Endothelial cell (in vitro differentiated cells): ENCODE results near the gene HEG1. TPM values are rescaled to one million over a fixed set of nuclear protein-coding genes. Genes with fewer than 3 reads are reported as not detected.

Experiments used
- DNase-seq: peaks from one replicate; pipeline ENCODE4 v3.0.0; 2021; ENCODE audit warnings: low spot score
- H3K27ac Mint-ChIP-seq: one replicate; pipeline ENCODE4 v1.8.0; 2021; ENCODE audit warnings: mixed read lengths, inconsistent platforms; ENCODE audit not compliant: unreplicated experiment
- H3K27me3 Mint-ChIP-seq: one replicate; pipeline ENCODE4 v1.8.0; 2021; ENCODE audit warnings: mild to moderate bottlenecking, moderate library complexity, mixed read lengths, inconsistent platforms; ENCODE audit not compliant: unreplicated experiment
- H3K36me3 Mint-ChIP-seq: one replicate; pipeline ENCODE4 v1.8.0; 2021; ENCODE audit warnings: mild to moderate bottlenecking, low read depth, mixed read lengths, inconsistent platforms; ENCODE audit not compliant: unreplicated experiment
- H3K4me1 Mint-ChIP-seq: one replicate; pipeline ENCODE4 v1.8.0; 2021; ENCODE audit warnings: mild to moderate bottlenecking, mixed read lengths, inconsistent platforms; ENCODE audit not compliant: unreplicated experiment
- H3K4me3 Mint-ChIP-seq: one replicate; pipeline ENCODE4 v1.8.0; 2021; ENCODE audit warnings: mild to moderate bottlenecking, mixed read lengths, inconsistent platforms; ENCODE audit not compliant: unreplicated experiment
- H3K9me3 Mint-ChIP-seq: one replicate; pipeline ENCODE4 v1.8.0; 2021; ENCODE audit warnings: mixed read lengths, inconsistent platforms; ENCODE audit not compliant: unreplicated experiment
- total RNA-seq: library from RNA; stranded (reverse); fragmentation: NEBNext Ultra II Directional; extraction: Animal tissue kit (Norgen Biotek cat#: 25700); gene quantifications from one replicate; pipeline ENCODE4 v1.2.1, GENCODE V29; 2021; ENCODE audit not compliant: unreplicated experiment
- TF ChIP-seq, protein P1 (sequence below): fragments of 200-600 bp; sonication (generic); IDR thresholded peaks from one replicate; pipeline ENCODE4 v1.5.0; 2021; ENCODE audit warnings: antibody characterized with exemption; ENCODE audit not compliant: unreplicated experiment

Gene HEG1
- total RNA-seq, 1 donor from 2014 or later, result 17.1 TPM

DNA sequence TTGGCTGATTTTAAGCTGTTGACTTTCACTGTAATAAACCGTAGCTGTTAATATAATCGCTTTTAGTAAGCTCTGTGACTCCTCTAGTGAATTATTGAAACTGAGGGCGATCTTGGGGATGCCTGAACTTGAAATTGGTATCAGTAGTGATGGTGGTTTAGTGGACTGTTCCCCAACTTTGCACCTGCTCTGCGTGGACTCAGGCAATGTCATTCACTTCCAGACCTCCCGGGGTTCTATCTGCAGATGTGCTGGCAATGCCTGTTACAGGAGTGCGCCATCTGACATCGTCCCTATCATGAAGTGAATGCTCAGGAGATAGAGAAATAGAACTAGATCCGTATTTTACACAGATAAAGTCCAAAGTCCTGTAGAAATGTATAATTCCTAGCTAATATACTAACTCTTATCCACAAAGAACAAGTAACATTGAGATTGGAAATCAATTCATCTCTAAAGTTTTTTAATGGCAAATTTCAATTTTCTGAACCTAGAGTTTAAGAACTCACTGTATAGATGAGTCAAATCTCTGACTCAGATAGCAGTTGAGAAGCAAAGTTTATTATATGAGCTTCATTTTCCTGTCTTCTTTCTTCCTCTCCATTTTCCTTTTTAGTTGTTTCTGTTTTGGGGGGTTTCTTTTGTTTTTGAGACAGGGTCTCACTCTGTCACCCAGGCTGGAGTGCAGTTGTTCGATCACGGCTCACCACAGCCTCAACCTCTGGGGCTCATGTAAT, 51.8 kb downstream of the HEG1 start:
- H3K36me3 Mint-ChIP-seq, result no peaks in the 10 kb centered on the region
- no peak overlapping the region for H3K27ac Mint-ChIP-seq
- H3K4me1 Mint-ChIP-seq, result peaks cover 7% of the 10 kb centered on the region
- H3K27me3 Mint-ChIP-seq, result no peaks in the 10 kb centered on the region
- H3K9me3 Mint-ChIP-seq, result no peaks in the 10 kb centered on the region
- no peak overlapping the region for H3K4me3 Mint-ChIP-seq
- TF ChIP-seq, protein P1, sequence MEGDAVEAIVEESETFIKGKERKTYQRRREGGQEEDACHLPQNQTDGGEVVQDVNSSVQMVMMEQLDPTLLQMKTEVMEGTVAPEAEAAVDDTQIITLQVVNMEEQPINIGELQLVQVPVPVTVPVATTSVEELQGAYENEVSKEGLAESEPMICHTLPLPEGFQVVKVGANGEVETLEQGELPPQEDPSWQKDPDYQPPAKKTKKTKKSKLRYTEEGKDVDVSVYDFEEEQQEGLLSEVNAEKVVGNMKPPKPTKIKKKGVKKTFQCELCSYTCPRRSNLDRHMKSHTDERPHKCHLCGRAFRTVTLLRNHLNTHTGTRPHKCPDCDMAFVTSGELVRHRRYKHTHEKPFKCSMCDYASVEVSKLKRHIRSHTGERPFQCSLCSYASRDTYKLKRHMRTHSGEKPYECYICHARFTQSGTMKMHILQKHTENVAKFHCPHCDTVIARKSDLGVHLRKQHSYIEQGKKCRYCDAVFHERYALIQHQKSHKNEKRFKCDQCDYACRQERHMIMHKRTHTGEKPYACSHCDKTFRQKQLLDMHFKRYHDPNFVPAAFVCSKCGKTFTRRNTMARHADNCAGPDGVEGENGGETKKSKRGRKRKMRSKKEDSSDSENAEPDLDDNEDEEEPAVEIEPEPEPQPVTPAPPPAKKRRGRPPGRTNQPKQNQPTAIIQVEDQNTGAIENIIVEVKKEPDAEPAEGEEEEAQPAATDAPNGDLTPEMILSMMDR, result no peak
- DNase-seq, result no peak

DNA sequence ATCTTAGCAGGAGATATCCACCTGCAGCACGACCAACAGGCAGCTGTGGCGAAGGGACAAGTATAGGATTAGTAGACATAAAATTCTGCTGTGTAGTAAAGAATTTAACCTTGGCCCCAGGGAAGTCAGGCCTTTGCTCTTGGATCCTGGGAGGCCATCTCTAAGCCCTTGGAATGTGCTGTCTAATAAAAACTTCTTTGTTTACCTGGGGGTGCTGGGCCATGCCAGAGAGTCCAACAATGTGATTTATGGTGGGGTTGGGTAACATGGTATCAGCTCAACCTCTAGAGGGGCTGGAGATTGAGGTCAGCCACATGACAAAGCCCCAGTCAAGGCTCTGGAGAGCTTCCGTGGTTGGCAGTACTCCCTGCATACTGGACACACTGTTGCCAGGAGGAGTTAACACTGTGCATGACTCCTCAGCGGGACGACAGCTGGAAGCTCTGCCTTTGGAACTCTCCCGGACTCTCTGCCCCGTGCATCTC, 52.4 kb downstream of the HEG1 start:
- Mint-ChIP-seq H3K4me1 (peaks cover 13% of the 10 kb centered on the region), H3K4me3 (no peak overlapping the region), H3K36me3 (no peaks in the 10 kb centered on the region), H3K27ac (no peak overlapping the region), H3K27me3 (no peaks in the 10 kb centered on the region), H3K9me3 (no peaks in the 10 kb centered on the region)
- no peak for DNase-seq
- TF ChIP-seq, protein P1, result no peak

DNA sequence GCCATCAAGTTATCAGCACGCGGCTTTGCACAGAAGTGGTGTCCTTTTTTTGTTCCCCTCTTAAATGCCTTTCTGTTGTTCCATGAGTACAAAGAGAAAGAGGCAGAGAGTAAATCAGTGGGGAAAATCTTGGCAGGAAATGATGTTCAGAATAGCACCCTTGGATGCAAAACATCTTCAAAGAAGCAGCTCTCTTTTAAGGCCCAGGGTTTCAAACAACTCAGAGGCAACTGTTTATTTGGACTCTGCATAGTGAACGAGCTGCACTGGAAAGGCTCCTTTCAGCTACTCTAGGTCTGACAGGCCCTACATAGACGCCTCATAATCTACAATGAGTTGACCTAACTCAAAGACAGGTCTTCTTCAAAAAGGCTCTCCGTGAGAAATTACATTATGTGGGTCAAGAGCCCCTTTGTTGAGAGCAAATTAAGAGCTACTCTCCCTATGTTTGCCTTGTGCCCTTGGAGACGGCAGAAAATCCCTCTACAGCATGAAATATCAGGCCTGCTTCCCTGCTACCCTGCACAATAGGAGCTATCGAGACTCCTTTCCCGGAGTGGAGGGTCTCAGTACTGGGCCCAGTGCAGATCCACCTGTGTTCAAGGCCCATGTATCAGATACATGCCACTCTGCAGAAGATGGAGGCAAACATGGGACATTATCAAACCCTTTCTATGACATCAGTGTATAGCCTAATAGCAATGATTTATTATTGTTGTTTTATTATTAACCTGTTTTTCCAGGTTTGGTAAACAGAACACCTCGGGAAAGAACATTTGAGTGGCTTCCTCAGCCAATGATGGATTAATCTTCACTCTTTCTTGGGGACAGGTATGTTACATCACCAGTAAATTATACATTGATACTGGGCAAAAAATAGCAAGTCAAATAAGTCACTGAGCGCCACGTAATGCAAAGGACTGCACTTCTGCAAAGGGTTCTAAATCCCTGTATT, 53.1 kb downstream of the HEG1 start:
- Mint-ChIP-seq H3K27me3 (no peaks in the 10 kb centered on the region), H3K36me3 (peaks cover 4% of the 10 kb centered on the region), H3K4me1 (peaks cover 13% of the 10 kb centered on the region), H3K9me3 (no peaks in the 10 kb centered on the region), H3K4me3 (no peak overlapping the region), H3K27ac (no peak overlapping the region)
- DNase-seq, result no peak
- TF ChIP-seq, protein P1, result no peak

DNA sequence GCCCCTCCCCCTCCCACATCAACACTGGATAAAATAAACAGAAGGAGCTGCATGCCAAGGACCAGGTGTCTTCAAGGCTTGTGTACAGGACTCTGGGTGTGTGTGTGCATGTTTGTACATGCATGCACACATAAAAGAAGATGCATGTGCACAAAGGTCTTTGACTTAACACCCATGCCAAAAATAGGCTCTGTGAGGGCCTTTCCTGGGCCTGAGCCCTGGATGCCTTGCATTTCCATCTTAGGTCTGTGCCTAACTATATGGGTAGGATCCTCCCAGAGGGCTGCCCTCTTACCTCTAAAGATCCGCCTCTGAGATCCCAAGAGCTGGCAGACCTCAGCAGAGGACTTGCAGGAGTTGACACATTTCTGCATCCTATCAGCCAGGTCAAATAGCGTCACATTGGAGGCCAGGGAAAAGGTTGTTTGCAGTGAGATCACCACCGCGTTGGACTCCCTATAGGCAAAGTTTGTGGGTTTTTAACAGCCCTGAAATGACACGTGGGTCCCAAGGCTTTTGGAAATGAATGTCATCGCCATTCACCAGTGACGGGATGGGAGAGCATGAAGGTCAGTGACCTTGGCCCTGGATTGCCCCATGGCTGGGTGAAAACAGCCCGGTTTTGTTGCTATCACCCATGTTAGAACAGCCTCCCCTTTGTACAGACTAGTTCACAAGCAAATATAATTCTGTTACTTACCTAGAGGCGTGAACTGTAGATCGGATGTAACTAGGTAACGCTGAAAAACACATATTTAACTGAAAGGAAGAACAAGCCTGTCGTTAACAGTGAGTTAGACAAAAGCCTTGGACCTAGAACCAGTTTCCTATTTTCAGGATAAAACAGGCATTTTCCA, 54.0 kb downstream of the HEG1 start:
- Mint-ChIP-seq H3K36me3 (peaks cover 12% of the 10 kb centered on the region), H3K9me3 (no peaks in the 10 kb centered on the region), H3K4me3 (no peak overlapping the region), H3K27me3 (no peaks in the 10 kb centered on the region), H3K4me1 (peaks cover 16% of the 10 kb centered on the region), H3K27ac (no peak overlapping the region)
- TF ChIP-seq, protein P1, result no peak
- DNase-seq, result no peak
